RWPE2 (cell line): ENCODE results near the gene CLN3.

Experiments
- ATAC-seq: fragments of 200-7000 bp; cut with Tn5 transposase; 3 replicates; pipeline ENCODE4 v1.9.1; 2021; ENCODE audit warnings: low read depth
- DNase-seq: peaks from one replicate; pipeline ENCODE4 v3.0.0-alpha.2; 2020; ENCODE audit warnings: low spot score
- H3K27ac ChIP-seq: fragments of 450-650 bp; 2 replicates; pipeline ENCODE4 v1.5.1; 2017; ENCODE audit warnings: mild to moderate bottlenecking; ENCODE audit not compliant: poor library complexity, severe bottlenecking
- H3K27me3 ChIP-seq: fragments of 250-450 bp; sonication (Bioruptor Pico); 2 replicates; pipeline ENCODE4 v1.5.1; 2021; ENCODE audit warnings: mild to moderate bottlenecking, moderate library complexity; ENCODE audit not compliant: insufficient read depth, poor library complexity, severe bottlenecking
- H3K36me3 ChIP-seq: fragments of 250-450 bp; sonication (Bioruptor Pico); 2 replicates; pipeline ENCODE4 v1.5.1; 2020; ENCODE audit warnings: low read depth, mild to moderate bottlenecking, moderate library complexity
- H3K4me1 ChIP-seq: fragments of 250-450 bp; sonication (Bioruptor Pico); 2 replicates; pipeline ENCODE4 v1.5.1; 2021; ENCODE audit warnings: mild to moderate bottlenecking, moderate library complexity; ENCODE audit not compliant: insufficient read depth, poor library complexity, severe bottlenecking
- H3K4me3 ChIP-seq: fragments of 250-450 bp; sonication (Bioruptor Pico); 2 replicates; pipeline ENCODE4 v1.5.1; 2021; ENCODE audit warnings: mild to moderate bottlenecking, moderate library complexity; ENCODE audit not compliant: severe bottlenecking
- H3K9me3 ChIP-seq: fragments of 250-450 bp; sonication (Bioruptor Pico); 2 replicates; pipeline ENCODE4 v1.5.1; 2021; ENCODE audit warnings: mild to moderate bottlenecking, moderate library complexity; ENCODE audit not compliant: severe bottlenecking
- TF ChIP-seq, protein P1 (sequence below): fragments of 450-650 bp; IDR thresholded peaks from one replicate; pipeline ENCODE4 v1.5.1; 2017; ENCODE audit warnings: mild to moderate bottlenecking, moderate library complexity; ENCODE audit not compliant: poor library complexity, severe bottlenecking

Gene CLN3

GRCh38 chr16:28495795-28496749, 4.2 kb upstream of the CLN3 start:
- no peak for DNase-seq
- ATAC-seq: no peak
- H3K4me3 ChIP-seq: no peak overlapping the region
- H3K9me3 ChIP-seq: no peaks in the 10 kb centered on the region
- no peaks in the 10 kb centered on the region for H3K36me3 ChIP-seq
- peaks cover under 1% of the 10 kb centered on the region for H3K4me1 ChIP-seq
- TF ChIP-seq, protein P1, sequence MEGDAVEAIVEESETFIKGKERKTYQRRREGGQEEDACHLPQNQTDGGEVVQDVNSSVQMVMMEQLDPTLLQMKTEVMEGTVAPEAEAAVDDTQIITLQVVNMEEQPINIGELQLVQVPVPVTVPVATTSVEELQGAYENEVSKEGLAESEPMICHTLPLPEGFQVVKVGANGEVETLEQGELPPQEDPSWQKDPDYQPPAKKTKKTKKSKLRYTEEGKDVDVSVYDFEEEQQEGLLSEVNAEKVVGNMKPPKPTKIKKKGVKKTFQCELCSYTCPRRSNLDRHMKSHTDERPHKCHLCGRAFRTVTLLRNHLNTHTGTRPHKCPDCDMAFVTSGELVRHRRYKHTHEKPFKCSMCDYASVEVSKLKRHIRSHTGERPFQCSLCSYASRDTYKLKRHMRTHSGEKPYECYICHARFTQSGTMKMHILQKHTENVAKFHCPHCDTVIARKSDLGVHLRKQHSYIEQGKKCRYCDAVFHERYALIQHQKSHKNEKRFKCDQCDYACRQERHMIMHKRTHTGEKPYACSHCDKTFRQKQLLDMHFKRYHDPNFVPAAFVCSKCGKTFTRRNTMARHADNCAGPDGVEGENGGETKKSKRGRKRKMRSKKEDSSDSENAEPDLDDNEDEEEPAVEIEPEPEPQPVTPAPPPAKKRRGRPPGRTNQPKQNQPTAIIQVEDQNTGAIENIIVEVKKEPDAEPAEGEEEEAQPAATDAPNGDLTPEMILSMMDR: no peak
- H3K27ac ChIP-seq: no peak overlapping the region
- no peaks in the 10 kb centered on the region for H3K27me3 ChIP-seq

DNA sequence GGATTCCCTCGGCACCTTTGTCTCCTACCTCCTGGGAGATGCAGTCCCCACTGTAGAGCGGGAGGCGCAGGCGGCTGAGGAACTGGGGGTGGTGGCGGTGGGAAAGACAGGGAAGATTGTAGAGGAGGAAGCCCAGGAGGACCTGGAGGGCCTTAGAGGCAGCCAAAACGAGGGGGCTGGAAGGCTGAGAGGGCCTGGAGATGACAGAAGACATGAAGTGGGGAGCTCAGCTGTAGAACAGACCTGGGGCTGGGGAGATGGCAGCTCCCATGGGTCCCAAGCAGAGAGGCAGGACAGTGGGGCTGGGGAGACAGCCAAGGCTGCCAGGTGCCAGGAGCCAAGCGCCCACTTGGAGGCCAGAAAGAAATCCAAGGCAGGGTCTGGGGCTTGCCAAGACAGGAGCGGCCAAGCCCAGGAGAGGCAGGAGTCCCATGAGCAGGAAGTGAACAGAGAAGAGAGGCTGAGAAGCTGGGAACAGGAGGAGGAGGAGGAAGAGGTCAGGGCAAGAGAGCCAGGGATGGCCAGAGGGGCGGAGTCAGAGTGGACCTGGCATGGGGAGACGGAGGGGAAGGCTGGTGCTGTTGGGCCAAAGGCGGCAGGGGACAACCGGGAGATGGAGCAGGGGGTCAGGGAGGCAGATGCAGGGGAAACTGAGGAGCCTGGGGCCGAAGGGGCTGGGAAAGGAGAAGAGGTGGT, 3.4 kb upstream of the CLN3 start:
- ATAC-seq (no peak), DNase-seq (no peak)
- Histone ChIP-seq H3K36me3 (no peaks in the 10 kb centered on the region), H3K4me3 (no peak overlapping the region), H3K9me3 (no peaks in the 10 kb centered on the region), H3K27me3 (no peaks in the 10 kb centered on the region), H3K4me1 (peaks cover 4% of the 10 kb centered on the region), H3K27ac (no peak overlapping the region)
- TF ChIP-seq, protein P1: no peak

DNA sequence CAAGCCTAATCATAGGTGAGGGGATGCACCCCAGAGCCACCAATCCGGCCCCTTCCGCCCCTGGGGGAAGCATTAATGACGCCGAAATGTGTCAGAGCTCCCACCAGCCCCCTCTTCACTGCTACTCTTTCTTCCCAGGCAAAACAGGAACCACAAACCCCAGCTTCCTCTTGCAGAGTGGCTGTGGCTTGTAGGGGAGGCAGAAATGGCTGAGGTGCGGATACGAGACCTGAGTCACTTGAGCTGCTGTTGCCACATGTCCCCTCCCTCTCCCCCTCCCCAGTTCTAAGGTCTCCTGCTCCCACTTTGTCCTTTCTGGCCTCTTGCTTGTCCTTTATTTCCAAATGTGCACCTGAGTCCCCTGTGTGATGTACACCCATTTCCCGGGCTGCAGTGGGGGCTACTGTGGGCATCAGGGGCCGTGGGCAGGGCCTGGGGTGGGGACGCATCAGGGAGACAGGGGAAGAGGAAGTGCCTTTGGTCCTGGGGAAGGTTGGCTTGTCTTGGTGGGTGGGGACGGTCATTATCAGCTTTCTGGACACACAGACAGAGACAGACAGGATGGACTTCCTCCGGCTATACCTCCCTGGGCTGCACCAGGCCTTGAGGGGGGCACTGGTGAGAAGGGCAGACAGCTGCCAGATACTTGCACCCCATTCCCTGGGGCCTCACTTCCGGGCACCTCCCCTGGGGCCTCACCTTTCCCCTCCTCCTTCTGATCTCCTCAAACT, 2.4 kb upstream of the CLN3 start, which contains the start of gene APOBR:
TSS of gene APOBR (plus strand) at position 523 of the 731 bp plus-strand sequence. CDS start at position 562, 39 bp downstream.
- Histone ChIP-seq H3K36me3 (no peaks in the 10 kb centered on the region; the same call in 1 of the 2 replicates), H3K4me1 (peaks cover 4% of the 10 kb centered on the region), H3K4me3 (no peak within 1 kb of the TSS), H3K9me3 (no peaks in the 10 kb centered on the region), H3K27ac (no peak within 1 kb of the TSS), H3K27me3 (no peaks in the 10 kb centered on the region)
- ATAC-seq: no peak
- DNase-seq: no peak
- TF ChIP-seq, protein P1: no peak

GRCh38 chr16:28492511-28492910, 637 bp upstream of the CLN3 start:
- TF ChIP-seq, protein P1: no peak
- H3K4me3 ChIP-seq: peak overlapping the region; percentile 52
- no peak for ATAC-seq
- H3K9me3 ChIP-seq: no peaks in the 10 kb centered on the region
- H3K4me1 ChIP-seq: peaks cover 4% of the 10 kb centered on the region
- H3K36me3 ChIP-seq: peaks cover 6% of the 10 kb centered on the region; the same call in 1 of the 2 replicates
- H3K27me3 ChIP-seq: no peaks in the 10 kb centered on the region
- no peak for DNase-seq
- peak overlapping the region; percentile 60 for H3K27ac ChIP-seq
